LNCAP (cell line): ENCODE measurements around the gene CMYA5.

ENCODE experiments used
- CTCF ChIP-seq: fragments of 450-650 bp; IDR thresholded peaks from 2 replicates; pipeline ENCODE4 v1.5.1; 2017; ENCODE audit warnings: mild to moderate bottlenecking

Gene CMYA5

DNA sequence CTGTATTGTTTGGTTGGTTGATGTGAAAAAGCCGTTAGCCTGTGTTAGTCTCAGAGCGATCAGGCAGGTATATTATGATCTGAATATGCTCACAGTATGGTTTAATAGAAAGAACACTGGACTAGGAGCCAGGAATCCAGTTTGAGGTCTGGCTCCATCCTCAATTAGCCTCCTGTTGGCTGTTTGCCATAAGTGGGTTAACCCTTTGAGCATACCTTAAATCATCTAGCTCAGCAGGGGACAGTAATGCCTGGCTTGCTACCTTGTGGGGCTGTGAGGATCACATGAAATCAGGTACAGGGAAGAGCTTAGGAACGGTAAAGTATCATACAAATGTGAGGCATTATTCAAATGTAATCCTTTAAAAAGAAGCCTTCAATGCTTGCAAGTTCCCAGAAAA, 104.7 kb downstream of the CMYA5 start:
- TF ChIP-seq CTCF: no peak

- TF ChIP-seq CTCF: no peak
These were observed 106.2 kb downstream of the CMYA5 start for GRCh38 chr5:79795764-79796398.

DNA sequence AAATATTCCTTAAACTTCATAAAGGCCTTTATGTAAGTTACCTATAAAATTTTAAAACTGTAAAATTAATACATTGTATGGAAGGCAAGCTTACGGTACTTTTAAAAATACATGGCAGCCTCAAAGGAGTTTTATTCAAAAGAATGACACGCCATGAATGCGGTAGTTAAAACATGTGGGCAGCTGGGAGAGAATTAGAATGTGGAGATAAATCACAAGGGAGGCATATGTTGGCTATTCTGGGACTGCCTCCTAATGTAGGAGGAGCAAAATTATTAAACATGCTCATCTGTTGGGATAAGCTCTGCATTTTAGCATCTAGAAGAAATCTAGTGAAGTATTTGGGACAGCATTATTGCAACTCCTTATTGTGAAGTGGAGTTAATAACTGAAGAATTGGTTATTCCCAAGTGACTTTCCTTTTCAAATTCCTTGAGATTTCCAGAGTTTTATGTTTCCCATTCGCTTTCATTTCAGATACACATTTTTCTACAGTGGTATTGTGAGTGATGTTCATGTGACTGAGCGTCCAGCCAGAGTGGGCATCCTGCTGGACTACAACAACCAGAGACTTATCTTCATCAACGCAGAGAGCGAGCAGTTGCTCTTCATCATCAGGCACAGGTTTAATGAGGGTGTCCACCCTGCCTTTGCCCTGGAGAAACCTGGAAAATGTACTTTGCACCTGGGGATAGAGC, 109.4 kb downstream of the CMYA5 start:
- TF ChIP-seq CTCF: no peak

DNA sequence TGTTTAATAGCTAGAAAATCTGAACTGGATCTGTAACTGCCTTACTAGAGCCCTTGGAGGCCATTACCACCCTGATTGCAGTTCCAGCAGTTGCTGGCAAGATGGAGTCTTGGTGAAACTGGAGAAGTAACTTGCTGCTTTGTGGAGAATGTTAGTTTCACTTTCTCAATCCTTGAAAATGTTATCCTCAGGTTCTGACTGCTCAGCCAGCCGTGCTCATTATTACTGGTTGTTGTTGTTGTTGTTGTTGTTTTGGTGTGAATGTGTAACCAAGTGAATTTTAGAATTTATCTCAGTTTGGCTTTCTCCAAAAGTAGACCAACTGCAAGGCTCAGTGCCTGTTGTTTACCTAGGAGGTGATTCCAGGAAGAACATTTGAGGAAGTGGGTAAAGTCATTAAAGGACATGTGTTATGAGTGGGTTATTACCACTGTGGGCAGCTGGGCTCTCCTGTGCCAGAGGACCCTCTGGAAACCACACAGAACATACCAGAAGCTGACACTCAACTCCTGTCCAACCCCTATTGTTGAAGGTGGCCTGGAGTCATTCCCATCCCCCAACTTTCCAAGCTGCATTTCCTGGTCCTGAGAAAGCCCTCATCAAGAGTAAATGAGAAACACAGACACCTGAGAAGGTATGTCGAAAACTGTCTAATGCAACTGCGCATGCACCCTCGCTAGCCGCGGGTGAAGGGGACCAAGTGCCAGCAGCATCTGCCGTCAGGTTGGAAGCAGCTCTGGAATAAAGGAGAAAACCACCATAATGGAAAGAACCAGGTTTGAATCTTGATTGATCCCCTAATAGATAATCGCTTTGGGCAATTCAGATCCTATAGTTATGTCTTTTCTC, 111.6 kb downstream of the CMYA5 start:
- TF ChIP-seq CTCF: no peak

- TF ChIP-seq CTCF: no peak
These were observed 112.8 kb downstream of the CMYA5 start for GRCh38 chr5:79802406-79802805.

DNA sequence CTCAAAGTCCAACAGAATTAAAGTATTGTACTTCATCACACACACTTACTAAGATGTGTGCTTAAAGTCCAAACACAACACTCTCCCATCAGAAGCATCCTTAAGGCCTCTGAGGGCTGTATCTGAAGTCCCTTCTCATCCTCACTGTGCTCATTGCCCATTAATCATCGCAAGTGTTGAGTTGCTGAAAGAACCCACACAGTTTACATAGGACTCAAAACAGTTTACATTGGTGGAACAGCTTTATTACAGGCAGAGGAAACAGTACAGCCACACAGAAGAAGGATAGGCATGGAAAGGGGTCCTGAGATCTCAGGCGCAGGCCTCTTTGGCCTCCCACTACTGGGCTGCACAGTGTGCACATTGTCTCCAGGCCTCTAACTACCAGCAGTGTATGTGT, 113.4 kb downstream of the CMYA5 start:
- TF ChIP-seq CTCF: no peak

DNA sequence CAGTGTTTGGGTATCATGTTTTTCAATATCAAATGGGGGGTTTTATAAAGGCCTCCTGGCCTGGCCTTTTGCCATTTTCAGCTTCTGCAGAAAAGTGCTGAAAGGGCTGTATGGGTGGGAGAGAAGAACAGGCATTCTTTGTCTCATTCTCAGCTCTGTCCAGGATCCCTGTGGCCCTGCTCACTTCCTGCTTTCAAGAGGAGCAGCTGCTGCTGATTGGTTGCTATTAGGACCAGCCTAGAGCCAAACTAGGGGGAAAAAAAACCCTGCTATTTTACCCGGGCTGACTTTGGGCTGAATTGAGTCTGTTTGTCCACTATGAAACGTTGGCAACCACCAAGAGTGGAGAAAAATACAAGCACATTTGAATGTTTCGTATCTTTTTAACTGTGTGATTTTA, 117.1 kb downstream of the CMYA5 start:
- no peak for TF ChIP-seq CTCF
